IPS-18a (cell line): ENCODE results near the gene CHAF1A.

Source experiments
- H3K27ac ChIP-seq: one replicate; pipeline ENCODE4 v1.5.1; 2013; ENCODE audit warnings: low read length
- H3K27me3 ChIP-seq: one replicate; pipeline ENCODE4 v1.6.1; 2013; ENCODE audit warnings: mild to moderate bottlenecking, low read length; ENCODE audit not compliant: control insufficient read depth, insufficient read depth
- H3K36me3 ChIP-seq: one replicate; pipeline ENCODE4 v1.6.1; 2013; ENCODE audit warnings: low read depth, low read length; ENCODE audit not compliant: control insufficient read depth
- H3K4me1 ChIP-seq: one replicate; pipeline ENCODE4 v1.6.1; 2013; ENCODE audit warnings: low read depth, low read length; ENCODE audit not compliant: control insufficient read depth
- H3K4me3 ChIP-seq: one replicate; pipeline ENCODE4 v1.5.1; 2013; ENCODE audit warnings: low read length
- H3K9ac ChIP-seq: one replicate; pipeline ENCODE4 v1.6.1; 2013; ENCODE audit warnings: mild to moderate bottlenecking, low read length, moderate library complexity
- H3K9me3 ChIP-seq: one replicate; pipeline ENCODE4 v1.6.1; 2013; ENCODE audit warnings: low read depth, low read length; ENCODE audit not compliant: control insufficient read depth

CHAF1A gene

GRCh38 chr19:4402171-4403004 is at the start of gene CHAF1A:
CHAF1A (plus strand) TSS chr19:4402640; CDS start chr19:4402763, 123 bp downstream.
- H3K4me1 ChIP-seq, result peaks cover 22% of the 10 kb centered on the region
- H3K27ac ChIP-seq, result peak within 1 kb of the TSS; percentile 90
- no peaks in the 10 kb centered on the region for H3K9me3 ChIP-seq
- peak within 1 kb of the TSS; percentile 99 for H3K9ac ChIP-seq
- H3K4me3 ChIP-seq, result peak within 1 kb of the TSS; percentile 98
- no peaks in the 10 kb centered on the region for H3K27me3 ChIP-seq
- peaks cover 26% of the 10 kb centered on the region for H3K36me3 ChIP-seq

DNA sequence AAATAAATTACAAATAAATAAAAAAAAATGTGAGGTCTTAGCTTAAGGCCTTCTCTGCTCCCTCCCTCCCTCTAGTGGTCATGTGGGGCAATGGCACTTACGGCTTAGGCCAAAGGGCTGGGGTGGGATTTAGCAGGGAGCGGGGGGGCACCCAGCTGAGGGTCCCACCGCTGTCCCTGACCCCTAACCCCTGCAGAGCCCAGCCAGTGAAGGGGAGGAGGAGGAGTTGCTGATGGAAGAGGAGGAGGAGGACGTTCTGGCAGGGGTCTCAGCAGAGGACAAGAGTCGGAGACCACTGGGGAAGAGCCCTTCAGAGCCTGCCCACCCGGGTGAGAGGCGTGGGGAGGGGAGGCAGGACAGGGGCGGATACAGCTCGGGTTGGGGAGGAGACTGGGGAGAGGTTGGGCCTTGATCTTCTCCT is 49.7 kb upstream of the CHAF1A start:
- Histone ChIP-seq H3K9me3 (no peaks in the 10 kb centered on the region), H3K27ac (no peak overlapping the region), H3K36me3 (no peaks in the 10 kb centered on the region), H3K27me3 (no peaks in the 10 kb centered on the region), H3K4me1 (no peaks in the 10 kb centered on the region), H3K9ac (no peak overlapping the region), H3K4me3 (no peak overlapping the region)

GRCh38 chr19:4354282-4354681 is 48.2 kb upstream of the CHAF1A start:
- Histone ChIP-seq H3K9ac (no peak overlapping the region), H3K36me3 (no peaks in the 10 kb centered on the region), H3K4me1 (no peaks in the 10 kb centered on the region), H3K4me3 (no peak overlapping the region), H3K27me3 (no peaks in the 10 kb centered on the region), H3K27ac (no peak overlapping the region), H3K9me3 (no peaks in the 10 kb centered on the region)

DNA sequence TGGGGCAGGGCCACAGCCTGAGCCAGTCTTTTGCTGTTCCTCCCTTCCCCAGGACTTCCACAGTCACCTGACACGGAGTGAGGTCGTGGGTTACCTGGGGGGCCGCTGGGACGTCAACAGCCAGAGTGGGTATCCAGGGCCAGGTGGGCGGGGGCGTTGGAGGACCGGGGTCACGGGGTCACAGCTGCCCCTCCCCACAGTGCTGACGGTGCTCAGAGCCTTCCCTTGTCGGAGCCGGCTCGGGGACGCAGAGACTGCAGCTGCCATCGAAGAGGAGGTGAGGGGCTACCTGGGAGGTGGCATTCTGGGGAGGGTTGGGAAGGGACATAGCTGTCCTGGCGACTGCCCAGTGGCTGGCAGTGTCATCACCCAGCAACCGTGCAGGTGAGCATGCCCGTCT is 47.5 kb upstream of the CHAF1A start:
- Histone ChIP-seq H3K27me3 (no peaks in the 10 kb centered on the region), H3K36me3 (no peaks in the 10 kb centered on the region), H3K4me1 (no peaks in the 10 kb centered on the region)

DNA sequence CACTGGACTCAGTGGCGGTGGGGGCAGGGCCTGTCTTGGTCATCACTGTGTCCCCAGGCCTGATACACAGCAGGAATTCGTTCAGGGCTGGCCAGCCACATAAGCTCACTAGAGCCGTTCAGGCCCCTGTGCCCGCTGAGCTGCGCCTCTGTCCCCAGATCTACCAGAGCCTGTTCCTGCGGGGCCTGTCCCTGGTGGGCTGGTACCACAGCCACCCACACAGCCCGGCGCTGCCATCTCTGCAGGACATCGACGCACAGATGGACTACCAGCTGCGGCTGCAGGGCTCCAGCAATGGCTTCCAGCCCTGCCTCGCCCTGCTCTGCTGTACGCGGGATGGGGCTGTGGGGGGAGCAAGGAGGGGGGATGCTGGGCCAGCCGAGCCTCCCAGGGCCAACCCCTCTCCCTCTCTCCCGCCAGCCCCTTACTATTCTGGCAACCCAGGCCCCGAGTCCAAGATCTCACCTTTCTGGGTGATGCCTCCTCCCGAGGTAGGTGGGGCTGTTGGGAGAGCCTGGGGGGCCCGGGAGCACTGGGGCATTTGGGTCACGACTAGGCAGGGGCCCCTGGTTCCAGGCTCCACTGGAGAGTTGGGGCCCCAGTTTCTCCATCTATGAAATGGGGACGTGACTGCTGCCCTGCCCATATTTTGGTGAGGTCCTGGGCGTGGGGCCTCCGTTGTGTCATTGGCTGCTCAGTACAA is 45.2 kb upstream of the CHAF1A start:
- H3K9ac ChIP-seq, result no peak overlapping the region
- peaks cover 7% of the 10 kb centered on the region for H3K36me3 ChIP-seq
- H3K27me3 ChIP-seq, result no peaks in the 10 kb centered on the region
- H3K9me3 ChIP-seq, result no peaks in the 10 kb centered on the region
- no peak overlapping the region for H3K27ac ChIP-seq
- no peak overlapping the region for H3K4me3 ChIP-seq
- H3K4me1 ChIP-seq, result no peaks in the 10 kb centered on the region

More for the DNA sequence above, 47.5 kb upstream of the CHAF1A start:
- Histone ChIP-seq H3K27ac (no peak overlapping the region), H3K9ac (no peak overlapping the region), H3K4me3 (no peak overlapping the region), H3K9me3 (no peaks in the 10 kb centered on the region)

DNA sequence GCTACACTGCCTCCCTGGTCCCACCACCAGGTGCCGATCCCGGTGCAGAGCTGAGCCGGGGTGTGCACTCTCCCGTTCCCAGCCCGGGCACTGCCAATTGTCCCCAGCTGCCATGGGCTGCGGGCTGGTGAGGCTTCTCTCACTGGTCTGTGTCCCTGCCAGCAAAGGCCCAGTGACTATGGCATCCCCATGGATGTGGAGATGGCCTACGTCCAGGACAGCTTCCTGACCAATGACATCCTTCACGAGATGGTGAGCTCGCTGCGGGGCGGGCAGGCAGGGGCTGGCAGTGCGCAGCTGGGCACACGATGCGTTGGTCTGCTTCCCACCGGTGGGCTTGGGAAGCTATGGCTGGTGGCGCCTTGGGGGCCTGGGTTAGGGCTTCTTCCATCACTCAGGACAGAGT is 44.5 kb upstream of the CHAF1A start:
- peaks cover 8% of the 10 kb centered on the region for H3K36me3 ChIP-seq
- no peak overlapping the region for H3K4me3 ChIP-seq
- no peaks in the 10 kb centered on the region for H3K9me3 ChIP-seq
- no peak overlapping the region for H3K27ac ChIP-seq
- H3K27me3 ChIP-seq, result no peaks in the 10 kb centered on the region
- no peaks in the 10 kb centered on the region for H3K4me1 ChIP-seq
- H3K9ac ChIP-seq, result no peak overlapping the region

DNA sequence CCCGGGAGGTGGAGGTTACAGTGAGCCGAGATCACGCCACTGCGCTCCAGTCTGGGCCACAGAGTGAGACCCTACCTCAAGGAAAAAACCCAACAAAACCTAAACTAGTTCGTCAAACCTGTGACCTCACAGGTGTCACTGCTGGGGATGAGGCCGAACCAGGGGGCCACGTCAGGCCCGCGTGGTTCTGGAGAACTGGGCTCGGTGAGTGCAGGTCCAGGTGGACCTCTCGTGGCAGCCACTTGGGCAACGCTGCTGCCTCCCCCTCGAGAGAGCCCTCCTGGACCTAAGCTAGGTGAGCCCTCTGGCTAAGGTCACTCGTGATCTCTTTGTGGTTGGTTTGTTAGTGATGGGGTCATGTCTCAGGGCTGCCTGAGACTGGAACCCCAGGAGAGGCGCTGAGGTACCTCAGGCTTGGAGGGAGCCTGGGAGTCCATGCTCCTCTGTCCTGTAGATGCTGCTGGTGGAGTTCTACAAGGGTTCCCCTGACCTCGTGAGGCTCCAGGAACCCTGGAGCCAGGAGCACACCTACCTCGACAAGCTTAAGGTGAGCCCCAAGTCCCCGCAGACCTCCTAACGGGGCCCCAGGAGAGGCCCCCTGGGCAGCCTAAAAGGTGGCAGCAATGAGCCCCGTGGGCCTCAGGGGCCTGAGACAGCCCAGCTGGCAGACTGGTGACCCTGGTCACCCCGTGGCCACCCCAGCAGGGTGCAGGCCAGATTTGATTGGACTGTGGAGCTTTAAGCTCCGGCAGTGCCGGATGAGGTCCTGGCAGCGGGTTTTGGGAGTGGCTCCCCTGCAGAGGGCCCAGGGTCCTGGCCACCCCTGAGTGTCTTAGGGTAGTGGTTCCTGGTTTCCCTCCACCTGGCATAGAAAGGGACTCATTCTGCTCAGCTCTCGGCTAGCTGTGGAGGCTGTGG is 43.5 kb upstream of the CHAF1A start:
- Histone ChIP-seq H3K9me3 (no peaks in the 10 kb centered on the region), H3K4me3 (no peak overlapping the region), H3K4me1 (no peaks in the 10 kb centered on the region), H3K27me3 (no peaks in the 10 kb centered on the region), H3K27ac (no peak overlapping the region), H3K9ac (no peak overlapping the region), H3K36me3 (peaks cover 8% of the 10 kb centered on the region)

- no peaks in the 10 kb centered on the region for H3K27me3 ChIP-seq
- no peaks in the 10 kb centered on the region for H3K4me1 ChIP-seq
- no peaks in the 10 kb centered on the region for H3K9me3 ChIP-seq
- H3K4me3 ChIP-seq, result no peak overlapping the region
- H3K27ac ChIP-seq, result no peak overlapping the region
- no peak overlapping the region for H3K9ac ChIP-seq
- H3K36me3 ChIP-seq, result peaks cover 8% of the 10 kb centered on the region
Measured at GRCh38 chr19:4359627-4360000, 42.8 kb upstream of the CHAF1A start.

DNA sequence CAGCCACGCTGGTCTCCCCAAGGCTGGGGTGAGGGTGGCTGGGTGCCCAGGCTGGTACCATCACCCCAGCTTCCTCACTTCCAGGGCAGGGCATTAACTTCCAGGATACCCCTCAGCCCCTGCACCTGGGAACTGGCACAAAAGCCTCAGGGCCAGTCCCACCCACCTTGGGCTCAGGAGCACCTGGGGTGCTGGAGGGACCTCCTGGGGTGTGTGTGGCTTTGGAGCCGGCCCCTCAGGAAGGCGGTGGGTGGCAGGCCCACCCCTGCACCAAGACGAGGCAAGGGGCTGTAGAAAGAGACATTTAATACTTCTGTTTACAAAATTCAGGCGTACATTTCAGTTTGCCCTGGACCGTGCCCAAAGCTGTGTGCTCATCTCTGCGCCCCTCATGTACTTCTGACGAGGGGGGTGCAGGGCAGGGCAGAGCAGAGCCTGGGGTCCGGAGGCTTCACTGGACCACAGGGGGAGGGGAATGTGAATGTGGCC is 42.3 kb upstream of the CHAF1A start:
- H3K4me3 ChIP-seq, result no peak overlapping the region
- no peaks in the 10 kb centered on the region for H3K4me1 ChIP-seq
- H3K9me3 ChIP-seq, result no peaks in the 10 kb centered on the region
- no peaks in the 10 kb centered on the region for H3K27me3 ChIP-seq
- no peak overlapping the region for H3K27ac ChIP-seq
- H3K9ac ChIP-seq, result no peak overlapping the region
- H3K36me3 ChIP-seq, result peaks cover 8% of the 10 kb centered on the region

DNA sequence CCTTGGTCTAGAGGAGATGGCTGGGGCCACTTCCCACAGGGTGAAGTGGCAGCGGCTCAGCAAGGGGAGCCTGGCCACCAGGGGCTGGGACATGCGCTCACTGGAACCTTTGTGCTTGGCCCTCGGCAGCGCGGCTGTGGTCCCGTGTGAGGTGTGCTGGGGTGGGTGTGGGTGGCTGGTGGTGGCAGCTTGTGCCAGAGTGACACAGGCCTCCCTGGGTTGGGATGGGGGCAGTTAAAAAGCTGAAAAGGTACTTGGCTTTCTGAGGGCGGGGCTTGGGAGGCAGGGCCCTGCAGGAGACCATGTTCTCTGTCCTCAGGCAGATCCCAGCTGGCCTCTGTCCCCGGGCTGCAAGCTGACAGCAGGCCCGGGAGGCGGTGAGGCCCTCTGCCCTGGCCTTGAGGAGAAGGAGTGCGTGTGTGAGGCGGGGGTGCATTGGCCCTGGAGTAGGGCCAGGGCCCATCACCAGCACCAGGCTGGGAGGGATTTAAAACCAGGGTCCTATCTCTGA is 41.7 kb upstream of the CHAF1A start:
- no peaks in the 10 kb centered on the region for H3K9me3 ChIP-seq
- no peak overlapping the region for H3K9ac ChIP-seq
- H3K27ac ChIP-seq, result no peak overlapping the region
- H3K27me3 ChIP-seq, result no peaks in the 10 kb centered on the region
- H3K36me3 ChIP-seq, result peaks cover 9% of the 10 kb centered on the region
- H3K4me1 ChIP-seq, result no peaks in the 10 kb centered on the region
- no peak overlapping the region for H3K4me3 ChIP-seq
